A673 (cell line): ENCODE data around the gene SV2C. TPM values are rescaled to one million over a fixed set of nuclear protein-coding genes. Genes with fewer than 3 reads are reported as not detected.
"Not testable (repeated sequence)": the region's sequence is repeated elsewhere in the genome, so short reads cannot be mapped to it uniquely, and the experiment has no call there.

Experiments
- BruUV-seq: library from RNA; stranded (reverse); fragments of 400-500 nt; replicated peaks from 2 replicates; lab custom pipeline; 2021; lab: Mats Ljungman, UMichigan
- CTCF ChIA-PET: fragments of 300-600 bp; sonication (Branson Sonifier 250); formaldehyde crosslinking; loops from one replicate; lab custom pipeline; 2022; ENCODE audit warnings: antibody characterized with exemption; lab: Charles Lee
- POLR2A ChIA-PET: fragments of 300-600 bp; sonication (Branson Sonifier 250); formaldehyde crosslinking; loops from one replicate; lab custom pipeline; 2022; ENCODE audit warnings: antibody characterized with exemption; ENCODE audit not compliant: low non-redundant PET; lab: Charles Lee
- DNase-seq: peaks from one replicate; pipeline ENCODE4 v3.0.0-alpha.2; 2015; ENCODE audit warnings: low spot score
- H3K27ac ChIP-seq: fragments of 200-600 bp; sonication (generic); 2 replicates; pipeline ENCODE4 v1.5.1; 2016; ENCODE audit warnings: mixed run types, low read depth, mild to moderate bottlenecking, mixed read lengths, antibody characterized with exemption, low read length; ENCODE audit not compliant: poor library complexity, severe bottlenecking
- H3K27me3 ChIP-seq: fragments of 200-600 bp; sonication (generic); replicated peaks from 2 replicates; pipeline ENCODE4 v1.6.1; 2017; ENCODE audit warnings: mixed run types, low read depth, mild to moderate bottlenecking, mixed read lengths, antibody characterized with exemption, low read length; ENCODE audit not compliant: insufficient read depth, poor library complexity
- H3K36me3 ChIP-seq: fragments of 200-600 bp; sonication (generic); 2 replicates; pipeline ENCODE4 v1.6.1; 2016; ENCODE audit warnings: mixed run types, mild to moderate bottlenecking, mixed read lengths, antibody characterized with exemption, low read length; ENCODE audit not compliant: insufficient read depth, poor library complexity, severe bottlenecking
- H3K4me1 ChIP-seq: fragments of 200-600 bp; sonication (generic); 2 replicates; pipeline ENCODE4 v1.6.1; 2017; ENCODE audit warnings: mixed run types, mild to moderate bottlenecking, mixed read lengths, antibody characterized with exemption, low read length; ENCODE audit not compliant: insufficient read depth, poor library complexity, severe bottlenecking
- H3K4me3 ChIP-seq: fragments of 200-600 bp; sonication (generic); 2 replicates; pipeline ENCODE4 v1.5.1; 2016; ENCODE audit warnings: low read depth, mixed run types, mild to moderate bottlenecking, mixed read lengths, low read length; ENCODE audit not compliant: poor library complexity, severe bottlenecking
- H3K9me3 ChIP-seq: fragments of 200-600 bp; sonication (generic); 2 replicates; pipeline ENCODE4 v1.6.1; 2016; ENCODE audit warnings: mixed run types, low read depth, mild to moderate bottlenecking, mixed read lengths, antibody characterized with exemption, low read length; ENCODE audit not compliant: poor library complexity, severe bottlenecking
- CTCF ChIP-seq: fragments of 300-800, 200-600 bp; sonication (generic); conservative IDR thresholded peaks from 2 replicates; pipeline ENCODE4 v1.5.1; 2017; ENCODE audit warnings: low read depth, mild to moderate bottlenecking, antibody characterized with exemption, low read length, moderate library complexity, mixed read lengths
- EZH2 ChIP-seq: fragments of 200-600 bp; sonication (generic); IDR thresholded peaks from 2 replicates; pipeline ENCODE4 v1.6.1; 2017; ENCODE audit warnings: borderline replicate concordance, low read depth, mild to moderate bottlenecking, mixed read lengths, antibody characterized with exemption, low read length; ENCODE audit not compliant: poor library complexity, severe bottlenecking
- intact Hi-C: fragments of 100-400 bp; cut with micrococcal nuclease; formaldehyde crosslinking; loops from one replicate; pipeline ENCODE4 v1.10.0; 2022; ENCODE audit not compliant: unreplicated experiment
- total RNA-seq: library from RNA; stranded (reverse); gene quantifications from 2 replicates; pipeline ENCODE4 v1.2.3, GENCODE V29; 2021

SV2C gene
- total RNA-seq, 1 experiment from 2014 or later = 3.1 TPM

GRCh38 chr5:76332611-76333205 lies 249.5 kb downstream of the SV2C start:
- TF ChIP-seq EZH2 (no peak), CTCF (no peak)
- H3K4me3 ChIP-seq = no peak overlapping the region
- H3K36me3 ChIP-seq = no peaks in the 10 kb centered on the region
- ChIA-PET CTCF (no interaction called here), POLR2A (interaction anchor here (0.6 kb wide), 1 partner anchor 234 kb away, joined by 4 read pairs; no protein-coding TSS in a partner anchor)
- no peaks in the 10 kb centered on the region for H3K27me3 ChIP-seq
- intact Hi-C loops = no loop called here
- H3K4me1 ChIP-seq = peaks cover 32% of the 10 kb centered on the region
- H3K27ac ChIP-seq = no peak overlapping the region
- BruUV-seq = no TSS peak
- H3K9me3 ChIP-seq = no peaks in the 10 kb centered on the region
- no peak for DNase-seq

GRCh38 chr5:76333571-76333970 lies 250.4 kb downstream of the SV2C start:
- ChIA-PET POLR2A (no interaction called here), CTCF (no interaction called here)
- TF ChIP-seq CTCF (no peak), EZH2 (no peak)
- Histone ChIP-seq H3K4me3 (no peak overlapping the region), H3K27me3 (no peaks in the 10 kb centered on the region), H3K36me3 (no peaks in the 10 kb centered on the region), H3K4me1 (peaks cover 30% of the 10 kb centered on the region), H3K9me3 (no peaks in the 10 kb centered on the region), H3K27ac (no peak overlapping the region)
- DNase-seq = no peak
- no TSS peak for BruUV-seq
- intact Hi-C loops = no loop called here

- BruUV-seq = no TSS peak
- Histone ChIP-seq H3K4me3 (no peak overlapping the region), H3K36me3 (no peaks in the 10 kb centered on the region), H3K4me1 (peaks cover 30% of the 10 kb centered on the region), H3K27me3 (no peaks in the 10 kb centered on the region), H3K9me3 (no peaks in the 10 kb centered on the region), H3K27ac (no peak overlapping the region)
- CTCF ChIA-PET = no interaction called here
- intact Hi-C loops = no loop called here
- TF ChIP-seq CTCF (no peak), EZH2 (no peak)
- DNase-seq = no peak
- POLR2A ChIA-PET = no interaction called here
Observed at GRCh38 chr5:76334574-76334973, 251.4 kb downstream of the SV2C start.

- H3K4me3 ChIP-seq, CTCF ChIA-PET, H3K27ac ChIP-seq, H3K36me3 ChIP-seq, H3K27me3 ChIP-seq, DNase-seq, BruUV-seq, intact Hi-C loops, POLR2A ChIA-PET, H3K9me3 ChIP-seq: not testable (repeated sequence)
- peaks cover 24% of the 10 kb centered on the region for H3K4me1 ChIP-seq
Observed at GRCh38 chr5:76335451-76335850, 252.3 kb downstream of the SV2C start.

- POLR2A ChIA-PET, intact Hi-C loops, H3K4me3 ChIP-seq, H3K36me3 ChIP-seq, CTCF ChIA-PET, H3K27ac ChIP-seq, H3K27me3 ChIP-seq, DNase-seq, BruUV-seq, H3K9me3 ChIP-seq: not testable (repeated sequence)
- peaks cover 18% of the 10 kb centered on the region for H3K4me1 ChIP-seq
Observed at GRCh38 chr5:76336253-76336809, 253.1 kb downstream of the SV2C start.
